CMK (cell line): Measurements from ENCODE around the gene ANKLE2.

Experiments
- DNase-seq: peaks from one replicate; pipeline ENCODE4 v3.0.0-alpha.2; 2010; ENCODE audit warnings: low read depth

ANKLE2 gene

DNA sequence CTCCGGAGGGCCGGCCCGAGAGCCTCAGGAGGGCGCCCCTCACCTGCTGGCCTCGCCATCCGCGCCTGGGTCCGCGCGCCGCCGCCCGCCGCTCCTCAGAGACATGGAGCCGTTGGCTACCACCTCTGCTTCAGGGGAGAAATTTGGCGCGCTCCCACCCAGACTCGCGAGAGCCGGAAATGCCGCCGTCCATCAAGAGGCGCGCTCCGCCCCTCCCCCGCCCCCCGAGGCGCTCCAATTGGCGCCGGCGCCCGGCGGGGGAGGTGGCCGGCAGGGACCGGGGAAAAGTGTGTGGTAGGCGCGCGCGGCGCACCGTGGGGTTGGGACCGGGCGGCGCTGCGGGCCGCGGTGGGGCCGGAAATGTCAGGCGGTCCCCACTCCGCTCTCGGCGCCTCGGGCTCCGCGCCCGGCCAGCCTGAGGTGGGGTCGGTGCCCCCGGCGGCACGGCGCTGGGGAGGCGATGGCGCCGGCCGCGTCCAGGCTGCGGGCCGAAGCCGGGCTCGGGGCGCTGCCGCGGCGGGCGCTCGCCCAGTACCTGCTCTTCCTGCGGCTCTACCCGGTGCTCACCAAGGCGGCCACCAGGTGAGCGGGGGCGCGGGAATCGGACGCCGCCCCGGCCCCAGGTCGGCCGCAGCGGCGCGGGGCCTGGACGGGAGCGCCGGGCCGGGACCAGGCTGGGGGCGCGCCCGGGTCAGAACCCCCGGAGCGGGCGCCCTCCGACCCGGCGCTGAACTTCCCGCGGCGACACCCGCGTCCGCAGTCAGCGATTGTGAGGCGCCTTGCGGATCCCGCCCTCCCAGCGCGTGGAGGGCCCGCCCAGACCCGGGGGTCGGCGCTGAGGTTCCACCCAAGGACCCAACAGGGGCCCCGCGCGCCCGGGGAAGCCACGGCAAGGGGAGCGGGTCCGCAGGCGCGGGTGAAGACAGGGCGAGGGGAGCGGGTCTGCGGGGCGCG lies 74.1 kb downstream of the ANKLE2 start, which contains the start of the genes POLE and PXMP2:
POLE (minus strand) TSS at position 132 of the 954 bp plus-strand sequence; CDS start at position 105, 27 bp downstream.
PXMP2 (plus strand) TSS at position 377 of the 954 bp plus-strand sequence; CDS start at position 461, 84 bp downstream.
- peak; percentile 82 for DNase-seq

DNA sequence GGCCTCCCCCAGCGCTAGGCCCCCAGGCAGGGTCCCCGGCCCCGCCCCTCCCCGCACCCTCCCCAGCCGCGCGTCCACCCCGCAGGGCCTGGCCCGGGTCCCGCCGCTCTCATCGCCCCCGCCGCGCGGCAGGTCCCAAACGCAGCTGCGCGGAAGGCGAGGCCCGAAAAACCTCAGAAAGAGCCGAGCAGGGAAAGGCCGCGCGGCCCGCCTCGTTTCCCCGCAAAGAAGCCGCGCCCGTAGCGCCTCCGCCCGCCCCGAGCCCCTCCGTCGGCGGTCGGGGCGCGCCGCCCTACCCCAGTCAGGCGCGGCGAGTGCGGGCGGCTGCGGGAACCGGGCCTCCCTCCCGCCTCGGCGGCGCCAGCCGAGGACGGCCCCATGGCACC lies 74.8 kb downstream of the ANKLE2 start:
- DNase-seq: no peak

DNA sequence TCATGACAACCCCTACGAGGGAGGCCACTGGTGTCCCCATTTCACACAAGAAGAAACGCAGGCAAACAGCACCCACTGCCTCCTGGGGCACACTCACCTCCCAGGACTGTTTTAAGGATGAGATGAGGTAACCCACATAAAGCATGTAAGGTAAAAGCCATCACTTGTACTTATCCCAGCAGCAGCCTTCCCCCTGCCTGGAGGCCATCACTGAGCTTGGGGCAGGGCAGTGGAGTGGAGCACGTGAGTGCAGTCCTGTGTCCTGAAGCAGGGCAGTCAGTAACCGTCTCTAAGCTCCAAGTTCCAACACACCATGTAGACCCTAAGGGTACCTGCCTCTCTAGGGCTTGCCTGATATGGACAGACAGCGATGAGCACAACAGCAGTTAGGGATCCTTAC lies 76.2 kb downstream of the ANKLE2 start:
- DNase-seq: no peak

DNA sequence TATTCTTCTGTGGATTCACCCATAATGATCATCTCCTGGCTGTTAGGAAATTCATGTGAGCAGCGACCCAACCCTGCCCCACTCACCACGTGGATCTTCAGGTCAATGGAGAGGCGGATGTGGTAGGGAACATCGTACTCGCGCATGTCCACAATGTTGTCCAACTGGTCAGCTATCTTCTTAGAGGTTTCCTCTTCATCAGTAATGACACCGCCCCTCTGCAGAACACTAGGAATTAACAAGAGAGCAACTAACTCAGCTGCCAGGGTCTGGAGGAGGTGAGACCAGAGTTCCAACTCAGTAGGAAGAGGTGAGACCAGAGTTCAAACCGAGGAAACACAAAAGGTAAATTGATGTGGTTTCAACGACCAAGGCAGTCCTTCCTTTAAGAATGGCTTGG lies 84.1 kb downstream of the ANKLE2 start:
- DNase-seq: no peak

GRCh38 chr12:132675757-132676432 lies 85.7 kb downstream of the ANKLE2 start:
- DNase-seq: no peak
